K562 (cell line): Measurements from ENCODE around the gene ALCAM. TPM values are rescaled to one million over a fixed set of nuclear protein-coding genes. Genes with fewer than 3 reads are reported as not detected.

Experiments used
- ATAC-seq: fragments of 200-7000 bp; cut with Tn5 transposase; 3 replicates; pipeline ENCODE4 v1.9.1; 2020; ENCODE audit warnings: moderate library complexity
- BruUV-seq: library from RNA; stranded (reverse); fragments of 400-500 nt; replicated peaks from 2 replicates; lab custom pipeline; 2021; lab: Mats Ljungman, UMichigan
- CTCF ChIA-PET: fragments of 300-600 bp; formaldehyde crosslinking; extraction: SDS; loops from one replicate; lab custom pipeline; 2021; ENCODE audit warnings: low intra/inter-chr PET ratio; lab: Yijun Ruan, JAX
- POLR2A ChIA-PET: fragments of 300-600, 350-650 bp; sonication (Branson Sonifier 250); formaldehyde crosslinking; extraction: SDS; loops from one replicate; lab custom pipeline; 2021; ENCODE audit warnings: antibody characterized with exemption, inconsistent platforms; lab: Yijun Ruan, JAX
- DNase-seq, 4 experiments: peaks; one replicate each; pipeline versions ENCODE4 v3.0.0 to v3.0.0-alpha.2; 2011 to 2018; ENCODE audit warnings: low spot score in 3 of 4, mixed read lengths in 3 of 4; ENCODE audit errors: extremely low read depth in 1 of 4
- FAIRE-seq: peaks from 2 replicates; lab custom pipeline; 2011; peaks lifted over from hg19 to GRCh38; lab: Jason Lieb, UNC
- H2AFZ ChIP-seq: 2 replicates; pipeline ENCODE4 v1.6.0; 2011; ENCODE audit warnings: low read depth, low read length, control low read depth, inconsistent platforms
- H3K27ac ChIP-seq: fragments of 200-600 bp; 3 replicates; pipeline ENCODE4 v1.8.0; 2011; ENCODE audit warnings: low read depth, mild to moderate bottlenecking, control low read depth, inconsistent platforms, low read length, moderate library complexity, mixed read lengths; ENCODE audit errors: extremely low read depth
- H3K27me3 ChIP-seq, 2 experiments: fragments of 300-600 bp in 1 of 2; 2 replicates in 1 of 2; 3 replicates in 1 of 2; pipeline versions ENCODE4 v1.6.0 to v1.8.0; 2011; ENCODE audit warnings: inconsistent platforms in 2 of 2, low read length in 2 of 2, mild to moderate bottlenecking in 1 of 2, mixed read lengths in 1 of 2, moderate library complexity in 1 of 2; ENCODE audit not compliant: control insufficient read depth in 2 of 2, insufficient read depth in 2 of 2
- H3K36me3 ChIP-seq: fragments of 300-600 bp; 3 replicates; pipeline ENCODE4 v1.8.0; 2011; ENCODE audit warnings: mild to moderate bottlenecking, low read length, inconsistent platforms; ENCODE audit not compliant: control insufficient read depth, insufficient read depth
- H3K4me1 ChIP-seq, 2 experiments: fragments of 200-600 bp in 1 of 2; replicated peaks in 1 of 2; 2 replicates in 1 of 2; 3 replicates in 1 of 2; pipeline versions ENCODE4 v1.5.1 to v1.8.0; 2011; ENCODE audit warnings: inconsistent platforms in 2 of 2, low read length in 2 of 2, mild to moderate bottlenecking in 1 of 2, mixed read lengths in 1 of 2, moderate library complexity in 1 of 2; ENCODE audit not compliant: control insufficient read depth in 2 of 2, insufficient read depth in 2 of 2
- H3K4me2 ChIP-seq: 2 replicates; pipeline ENCODE4 v1.6.1; 2011; ENCODE audit warnings: low read length, control low read depth, inconsistent platforms, mixed read lengths; ENCODE audit not compliant: insufficient read depth
- H3K4me3 ChIP-seq: fragments of 200-600 bp; sonication (generic), shearing (Covaris generic); 2 replicates; pipeline ENCODE4 v1.5.1; 2016; ENCODE audit warnings: control low read depth, inconsistent platforms
- H3K79me2 ChIP-seq: fragments of 200-600 bp; 3 replicates; pipeline ENCODE4 v1.8.0; 2011; ENCODE audit warnings: low read length, inconsistent platforms; ENCODE audit not compliant: control insufficient read depth, insufficient read depth
- H3K9ac ChIP-seq, 2 experiments: 2 replicates each; pipeline versions ENCODE4 v1.6.0 to v1.6.1; 2011; ENCODE audit warnings: low read depth in 2 of 2, low read length in 2 of 2, control low read depth in 1 of 2, inconsistent platforms in 1 of 2, mild to moderate bottlenecking in 1 of 2, mixed read lengths in 1 of 2; ENCODE audit not compliant: insufficient read depth in 1 of 2
- H3K9me1 ChIP-seq: one replicate; pipeline ENCODE4 v1.6.0; 2011; ENCODE audit warnings: inconsistent platforms, mild to moderate bottlenecking, low read length, moderate library complexity; ENCODE audit not compliant: control insufficient read depth, insufficient read depth
- H3K9me3 ChIP-seq: replicated peaks from 2 replicates; pipeline ENCODE4 v1.5.1; 2011; ENCODE audit warnings: low read depth, low read length, inconsistent platforms; ENCODE audit not compliant: control insufficient read depth, insufficient read depth
- H4K20me1 ChIP-seq: replicated peaks from 2 replicates; pipeline ENCODE4 v1.6.1; 2011; ENCODE audit warnings: low read length, inconsistent platforms, mixed read lengths; ENCODE audit not compliant: control insufficient read depth, insufficient read depth
- ADNP ChIP-seq: fragments of 200-800 bp; sonication (Bioruptor generic); IDR thresholded peaks from 2 replicates; pipeline ENCODE4 v1.6.1; 2016; ENCODE audit warnings: missing genetic modification characterization, missing compliant biosample characterization
- CAMTA2 ChIP-seq: fragments of 250-450 bp; sonication (Bioruptor Pico); conservative IDR thresholded peaks from 2 replicates; pipeline ENCODE4 v1.5.1; 2022
- CBX2 ChIP-seq: fragments of 200-600 bp; sonication (generic); IDR thresholded peaks from one replicate; pipeline ENCODE4 v1.6.1; 2012; ENCODE audit warnings: mild to moderate bottlenecking, low read length, inconsistent platforms; ENCODE audit not compliant: insufficient read depth, poor library complexity, severe bottlenecking
- DACH1 ChIP-seq: fragments of 450-650 bp; IDR thresholded peaks from 2 replicates; pipeline ENCODE4 v1.6.1; 2018; ENCODE audit not compliant: partially characterized antibody
- DPF2 ChIP-seq: fragments of 450-650 bp; IDR thresholded peaks from 2 replicates; pipeline ENCODE4 v1.6.1; 2016
- EHMT2 ChIP-seq: fragments of 450-650 bp; IDR thresholded peaks from 2 replicates; pipeline ENCODE4 v1.6.1; 2018; ENCODE audit warnings: antibody characterized with exemption
- ESRRB ChIP-seq: fragments of 250-450 bp; sonication (Bioruptor Pico); IDR thresholded peaks from 2 replicates; pipeline ENCODE4 v1.5.0; 2020; ENCODE audit warnings: mild to moderate bottlenecking, moderate library complexity, borderline replicate concordance
- IFI16 ChIP-seq: fragments of 250-450 bp; sonication (Bioruptor Pico); IDR thresholded peaks from 2 replicates; pipeline ENCODE4 v2.1.2; 2022; ENCODE audit warnings: mild to moderate bottlenecking, inconsistent platforms
- MED1 ChIP-seq: sonication (generic); formaldehyde crosslinking; IDR thresholded peaks from 2 replicates; pipeline ENCODE4 v1.8.1; 2023; ENCODE audit warnings: missing genetic modification reagents, borderline replicate concordance
- PCBP2 ChIP-seq: fragments of 200-400 bp; formaldehyde crosslinking; IDR thresholded peaks from 2 replicates; pipeline ENCODE4 v1.6.1; 2018; ENCODE audit warnings: low read length, low read depth, mild to moderate bottlenecking, moderate library complexity; ENCODE audit not compliant: poor library complexity, severe bottlenecking
- POLR2AphosphoS2 ChIP-seq: IDR thresholded peaks from 2 replicates; pipeline ENCODE4 v1.6.1; 2012; ENCODE audit warnings: low read length, improper control_type of control experiment
- RFX5 ChIP-seq: IDR thresholded peaks from 2 replicates; pipeline ENCODE4 v1.6.1; 2011; ENCODE audit warnings: low read depth, mild to moderate bottlenecking, improper control_type of control experiment, low read length
- RNF2 ChIP-seq: sonication (generic); IDR thresholded peaks from 2 replicates; pipeline ENCODE4 v1.6.1; 2016
- WGBS: fragments of 100-300 bp; shearing (Covaris generic); methylation state at CpG from one replicate; pipeline ENCODE4 v1.1.6; 2016; ENCODE audit warnings: low coverage, mixed read lengths; ENCODE audit not compliant: insufficient coverage; ENCODE audit errors: missing lambda C conversion rate; 5-methylcytosine and 5-hydroxymethylcytosine counted together
- in situ Hi-C: fragments of 300-500 bp; cut with MboI; formaldehyde crosslinking; loops from 4 replicates; pipeline ENCODE4 v1.15.0; 2018; ENCODE audit warnings: inconsistent platforms, mixed read lengths
- intact Hi-C: fragments of 100-400 bp; cut with micrococcal nuclease; formaldehyde crosslinking; loops from 2 replicates; pipeline ENCODE4 v1.14.2; 2022
- polyA plus RNA-seq, 8 experiments: library from polyadenylated mRNA; depleted of rRNA in 4 of 8; stranded (reverse) in 5 of 8; unstranded in 3 of 8; fragments of >200 nt; fragmentation: Nextera tagmentation in 2 of 8; fragmentation: Illumina TruSeq in 1 of 8; extraction: Ambion mirVana in 2 of 8; extraction: Trizol in 1 of 8; gene quantifications; 2 replicates each; pipeline versions ENCODE4 v1.2.1 to v1.2.3, GENCODE V29; 2011 to 2014; ENCODE audit warnings: inconsistent platforms in 1 of 8, missing spikeins in 1 of 8
- total RNA-seq, 7 experiments: library from RNA; depleted of rRNA in 6 of 7; stranded (reverse); fragments of >200 nt in 6 of 7; fragmentation: Illumina TruSeq in 2 of 7; extraction: Trizol in 2 of 7; gene quantifications; 2 replicates each; pipeline versions ENCODE4 v1.2.1 to v1.2.3, GENCODE V29; 2011 to 2021; ENCODE audit warnings: low replicate concordance in 1 of 7
- TF ChIP-seq, protein P1 (sequence below): fragments of 250-450 bp; sonication (Bioruptor Pico); IDR thresholded peaks from 2 replicates; pipeline ENCODE4 v1.8.0; 2021; ENCODE audit warnings: borderline replicate concordance, mild to moderate bottlenecking, moderate library complexity; ENCODE audit not compliant: poor library complexity, severe bottlenecking
- TF ChIP-seq, protein P2 (sequence below): fragments of 250-450 bp; sonication (Bioruptor Pico); IDR thresholded peaks from 2 replicates; pipeline ENCODE4 v1.5.0; 2022; ENCODE audit warnings: mild to moderate bottlenecking

ALCAM gene
- total and polyA plus RNA-seq, 9 of the 15 experiments (the other 6 are each of a cell fraction or from before 2014, with no cell fraction given) = 0.03 to 0.98 (median 0.14) TPM; not detected in 1

DNA sequence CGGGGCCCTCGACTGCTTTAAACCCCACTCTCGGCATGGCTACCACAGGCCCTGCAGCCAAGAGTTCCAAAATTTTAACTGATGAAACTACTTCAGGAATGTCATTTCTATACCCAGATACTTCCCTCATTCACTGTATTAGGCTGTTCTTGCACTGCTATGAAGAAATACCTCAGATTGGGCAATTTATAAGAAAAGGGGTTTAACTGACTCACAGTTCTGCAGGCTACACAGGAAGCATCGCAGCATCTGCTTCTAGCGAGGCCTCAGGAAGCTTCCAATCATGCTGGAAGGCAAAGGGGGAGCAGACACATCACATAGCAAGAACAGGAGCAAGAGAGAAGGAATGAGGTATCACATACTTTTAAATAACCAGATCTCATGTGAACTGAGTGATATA lies 21.6 kb upstream of the ALCAM start:
- no peaks in the 10 kb centered on the region for H3K27me3 ChIP-seq
- H3K4me2 ChIP-seq = no peak overlapping the region
- no peaks in the 10 kb centered on the region for H4K20me1 ChIP-seq
- DNase-seq = no peak
- H3K9me3 ChIP-seq = no peaks in the 10 kb centered on the region
- in situ Hi-C loops (no loop called here), intact Hi-C loops (no loop called here)
- no peaks in the 10 kb centered on the region for H3K4me1 ChIP-seq
- H3K79me2 ChIP-seq = no peaks in the 10 kb centered on the region
- BruUV-seq = no TSS peak
- H2AFZ ChIP-seq = no peak overlapping the region
- TF ChIP-seq DACH1 (no peak), CBX2 (no peak)
- no peak overlapping the region for H3K9ac ChIP-seq
- H3K27ac ChIP-seq = no peak overlapping the region
- H3K9me1 ChIP-seq = no peaks in the 10 kb centered on the region
- POLR2A ChIA-PET = no interaction called here
- FAIRE-seq = no peak
- H3K4me3 ChIP-seq = no peak overlapping the region
- no peaks in the 10 kb centered on the region for H3K36me3 ChIP-seq
- CTCF ChIA-PET = no interaction called here
- WGBS = 0% methylated on average over 5 of the region's 5 CpGs
- ATAC-seq = no peak

DNA sequence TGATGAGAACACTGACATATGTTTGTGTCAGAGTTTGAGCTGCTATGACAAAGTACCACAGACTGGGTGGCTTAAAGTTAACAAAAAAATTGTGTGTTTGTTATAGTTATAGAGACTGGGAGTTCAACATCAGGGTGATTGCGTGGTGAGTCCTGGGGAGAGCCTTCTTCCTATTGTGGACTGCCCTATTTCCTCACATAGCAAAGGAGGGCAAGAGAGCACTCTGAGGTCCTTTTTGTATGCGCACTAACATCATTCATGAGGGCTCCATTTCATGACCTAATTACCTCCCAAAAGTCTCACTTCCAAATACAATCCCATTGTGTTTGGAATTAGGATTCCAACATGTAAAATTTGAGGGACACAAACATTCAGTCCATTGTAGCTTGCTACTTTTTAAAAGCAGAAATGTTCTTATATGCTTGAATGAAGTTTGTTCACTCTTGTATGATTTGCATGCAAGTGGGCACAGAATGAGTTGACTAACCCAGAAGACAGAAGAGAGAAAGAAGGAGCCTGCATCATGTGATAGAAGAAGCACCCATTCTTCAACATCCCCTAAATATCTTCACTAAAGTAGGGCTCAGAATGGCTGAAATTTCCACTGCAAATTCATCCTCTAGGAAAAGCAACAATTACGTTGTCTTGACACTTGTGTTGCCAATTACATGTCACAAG lies 18.9 kb upstream of the ALCAM start:
- no TSS peak for BruUV-seq
- Histone ChIP-seq H3K4me2 (no peak overlapping the region), H3K79me2 (no peaks in the 10 kb centered on the region), H2AFZ (no peak overlapping the region), H3K9me3 (no peaks in the 10 kb centered on the region), H3K4me3 (no peak overlapping the region), H3K9me1 (no peaks in the 10 kb centered on the region), H4K20me1 (no peaks in the 10 kb centered on the region), H3K27ac (no peak overlapping the region), H3K36me3 (no peaks in the 10 kb centered on the region), H3K4me1 (no peaks in the 10 kb centered on the region), H3K27me3 (no peaks in the 10 kb centered on the region), H3K9ac (no peak overlapping the region)
- ChIA-PET CTCF (no interaction called here), POLR2A (no interaction called here)
- DNase-seq (no peak), FAIRE-seq (no peak), ATAC-seq (no peak)
- 2% methylated on average over 3 of the region's 3 CpGs for WGBS
- in situ Hi-C loops (no loop called here), intact Hi-C loops (no loop called here)
- TF ChIP-seq, protein P1, sequence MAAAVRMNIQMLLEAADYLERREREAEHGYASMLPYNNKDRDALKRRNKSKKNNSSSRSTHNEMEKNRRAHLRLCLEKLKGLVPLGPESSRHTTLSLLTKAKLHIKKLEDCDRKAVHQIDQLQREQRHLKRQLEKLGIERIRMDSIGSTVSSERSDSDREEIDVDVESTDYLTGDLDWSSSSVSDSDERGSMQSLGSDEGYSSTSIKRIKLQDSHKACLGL (CRISPR knock-in tag) = no peak
- TF ChIP-seq IFI16 (CRISPR knock-in tag) = no peak
- no peak for TF ChIP-seq POLR2AphosphoS2
- TF ChIP-seq RNF2 = no peak
- TF ChIP-seq, protein P2, sequence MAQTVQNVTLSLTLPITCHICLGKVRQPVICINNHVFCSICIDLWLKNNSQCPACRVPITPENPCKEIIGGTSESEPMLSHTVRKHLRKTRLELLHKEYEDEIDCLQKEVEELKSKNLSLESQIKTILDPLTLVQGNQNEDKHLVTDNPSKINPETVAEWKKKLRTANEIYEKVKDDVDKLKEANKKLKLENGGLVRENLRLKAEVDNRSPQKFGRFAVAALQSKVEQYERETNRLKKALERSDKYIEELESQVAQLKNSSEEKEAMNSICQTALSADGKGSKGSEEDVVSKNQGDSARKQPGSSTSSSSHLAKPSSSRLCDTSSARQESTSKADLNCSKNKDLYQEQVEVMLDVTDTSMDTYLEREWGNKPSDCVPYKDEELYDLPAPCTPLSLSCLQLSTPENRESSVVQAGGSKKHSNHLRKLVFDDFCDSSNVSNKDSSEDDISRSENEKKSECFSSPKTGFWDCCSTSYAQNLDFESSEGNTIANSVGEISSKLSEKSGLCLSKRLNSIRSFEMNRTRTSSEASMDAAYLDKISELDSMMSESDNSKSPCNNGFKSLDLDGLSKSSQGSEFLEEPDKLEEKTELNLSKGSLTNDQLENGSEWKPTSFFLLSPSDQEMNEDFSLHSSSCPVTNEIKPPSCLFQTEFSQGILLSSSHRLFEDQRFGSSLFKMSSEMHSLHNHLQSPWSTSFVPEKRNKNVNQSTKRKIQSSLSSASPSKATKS (CRISPR knock-in tag) = no peak
- TF ChIP-seq DPF2 = no peak
- TF ChIP-seq CAMTA2 = no peak
- TF ChIP-seq ESRRB (CRISPR knock-in tag) = no peak
- no peak for TF ChIP-seq ADNP (tag)
- TF ChIP-seq RFX5 = no peak
- no peak for TF ChIP-seq EHMT2
- no peak for TF ChIP-seq MED1 (CRISPR knock-in tag)
- no peak for TF ChIP-seq PCBP2
